Gastrocnemius medialis (tissue), 4 donors: ENCODE results near the gene DPP10.

ENCODE experiments used
- CTCF ChIP-seq, 5 experiments: fragments of 450-650 bp in 3 of 5; fragments of 200-600 bp in 2 of 5; sonication (generic) in 2 of 5; IDR thresholded peaks in 4 of 5; conservative IDR thresholded peaks in 1 of 5; 1 replicate in 4 of 5; 2 replicates in 1 of 5; pipeline ENCODE4 v1.5.1; 2016 to 2019; ENCODE audit warnings: antibody characterized with exemption in 5 of 5, mild to moderate bottlenecking in 3 of 5, moderate library complexity in 3 of 5
- POLR2A ChIP-seq, 2 donors: fragments of 450-650 bp; IDR thresholded peaks; one replicate each; pipeline ENCODE4 v1.6.1; 2017; ENCODE audit warnings: antibody characterized with exemption in 2 of 2, mild to moderate bottlenecking in 2 of 2, moderate library complexity in 2 of 2

GRCh38 chr2:114542695-114543094, 100.3 kb downstream of the DPP10 start:
- TF ChIP-seq CTCF (IDR thresholded peaks at IDR 0.05 in 4 of 5, conservative IDR thresholded peaks at IDR 0.05 in 1 of 5) (no peak), POLR2A (IDR thresholded peaks at IDR 0.05) (no peak)
